Fibroblast of skin of left biceps (primary cell): ENCODE measurements around the gene RGMA.

ENCODE experiments used
- DNase-seq, 2 experiments: peaks; one replicate each; pipeline ENCODE4 v3.0.0-alpha.2; 2013; ENCODE audit warnings: low read depth in 2 of 2

RGMA gene

GRCh38 chr15:93093765-93094164 is 4.8 kb upstream of the RGMA start:
- DNase-seq, result no peak

DNA sequence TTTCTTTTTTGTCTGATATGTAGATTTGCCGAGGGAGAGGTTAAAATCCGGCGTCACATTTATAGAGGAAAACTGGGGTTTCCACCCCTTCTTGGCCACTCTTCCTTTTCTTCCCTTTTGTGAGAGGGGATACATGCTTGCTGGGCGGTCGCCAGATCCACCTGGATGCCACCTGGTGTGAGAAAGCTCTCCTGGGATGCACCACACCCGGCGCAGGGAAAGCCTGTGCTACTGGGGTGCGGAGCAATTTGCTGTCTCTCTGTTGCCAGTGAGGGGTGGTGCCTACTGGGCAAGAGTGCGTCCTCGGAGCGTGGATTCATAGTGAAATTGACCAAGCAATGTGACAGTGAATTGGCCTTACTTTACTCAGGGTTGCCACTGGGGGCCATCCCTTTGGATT is 2.5 kb upstream of the RGMA start:
- no peak for DNase-seq

- DNase-seq, result no peak
Measured at GRCh38 chr15:93089727-93090305, 805 bp upstream of the RGMA start.

DNA sequence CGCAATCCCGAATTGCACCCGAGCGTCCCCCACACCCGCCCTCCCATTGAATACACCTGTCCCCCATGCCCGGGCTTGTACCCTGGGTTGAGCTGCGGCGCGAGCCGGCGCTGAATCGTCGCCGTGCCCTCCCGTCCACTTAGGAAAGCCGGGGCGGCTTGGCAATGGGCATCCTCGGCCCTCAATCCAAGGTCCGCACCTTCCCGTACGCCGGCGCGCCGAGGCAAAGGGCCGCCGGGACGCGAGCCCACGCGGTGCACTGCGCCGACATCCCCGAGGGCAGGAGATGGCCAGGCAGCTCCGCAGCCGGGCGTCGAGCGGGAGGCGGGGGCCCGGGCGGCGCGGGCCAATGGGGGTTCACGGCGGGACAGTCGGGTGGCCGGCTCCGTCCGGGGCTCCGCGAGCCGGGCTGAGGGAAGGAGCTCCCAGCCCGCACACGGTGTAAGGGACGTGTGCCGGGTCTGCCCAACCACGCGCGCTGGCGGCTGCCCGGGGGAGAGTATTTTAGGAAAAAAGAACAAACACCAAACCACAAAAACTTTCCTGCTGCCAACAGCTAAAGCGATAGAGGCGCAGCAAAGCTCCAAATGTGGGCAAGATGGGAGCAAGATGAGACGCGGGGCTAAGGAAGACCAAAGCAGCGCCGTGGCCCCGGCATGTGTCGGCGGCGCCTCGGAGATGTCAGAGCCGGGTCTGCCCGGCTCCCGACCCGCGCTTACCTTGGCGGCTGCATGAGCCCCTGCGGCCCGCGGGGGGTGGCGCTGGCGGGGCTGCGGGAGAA is 621 bp downstream of the RGMA start:
- DNase-seq, result no peak

DNA sequence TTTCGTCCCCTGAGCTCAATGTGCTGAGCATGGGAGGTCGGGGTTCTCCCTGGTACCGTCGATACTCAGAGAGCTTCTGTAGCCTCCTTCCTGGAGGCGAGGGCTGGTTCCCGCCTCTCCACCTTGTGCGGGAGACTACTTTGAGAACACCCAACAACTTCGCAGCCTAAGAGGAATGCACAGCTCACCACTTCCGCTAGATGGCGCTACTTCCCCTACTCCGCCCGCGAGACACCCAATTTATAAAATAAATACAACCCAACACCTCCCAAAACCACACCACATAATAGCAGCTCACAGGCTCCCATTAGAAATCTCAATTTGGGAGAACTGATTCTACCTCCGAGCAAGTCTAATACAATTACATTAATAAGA is 1.2 kb downstream of the RGMA start:
- DNase-seq, result peak in 1 of 2 experiments; percentile 27

GRCh38 chr15:93086791-93087190 is 2.2 kb downstream of the RGMA start:
- no peak for DNase-seq

- DNase-seq, result no peak
Measured at GRCh38 chr15:93085692-93086091, 3.3 kb downstream of the RGMA start.

DNA sequence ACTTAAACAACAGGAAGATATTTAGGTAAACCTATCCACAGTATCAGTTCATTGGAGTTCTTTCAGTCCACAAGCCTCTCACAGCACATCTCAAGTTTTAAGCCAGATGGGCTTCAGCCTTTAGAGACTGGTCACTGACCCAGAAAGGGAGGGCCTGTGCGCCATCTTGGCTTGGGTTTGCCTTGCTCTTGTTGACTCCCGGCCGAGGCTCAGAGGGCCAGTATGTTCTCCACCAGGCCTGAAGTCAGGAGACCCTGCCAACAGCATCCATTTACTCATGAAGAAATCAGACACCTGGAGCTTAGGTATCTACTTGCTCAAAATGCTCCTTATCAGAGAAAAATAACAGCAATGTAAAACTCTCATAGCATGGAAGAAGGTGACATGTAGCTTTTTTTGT is 6.2 kb downstream of the RGMA start:
- DNase-seq, result no peak

DNA sequence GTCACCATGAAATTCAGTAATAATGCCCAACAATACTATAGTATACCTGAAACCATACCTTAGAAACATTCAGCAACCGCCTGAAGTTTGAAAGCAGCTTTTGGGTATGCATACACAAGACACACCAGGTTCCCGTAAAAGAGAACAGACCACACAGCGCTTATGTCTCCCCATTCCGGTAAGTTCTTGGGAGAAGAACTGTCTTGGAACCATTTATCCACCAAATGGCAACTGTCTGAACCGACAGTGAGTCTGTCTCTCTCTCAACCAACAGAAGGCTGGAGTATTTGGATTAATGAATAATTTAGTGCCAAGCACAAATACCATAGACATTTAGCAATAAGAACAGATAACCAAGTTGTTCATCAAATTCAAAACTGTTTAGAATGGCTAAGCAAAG is 7.6 kb downstream of the RGMA start:
- DNase-seq, result no peak

GRCh38 chr15:93080451-93080850 is 8.6 kb downstream of the RGMA start:
- DNase-seq, result no peak

- DNase-seq, result no peak
Measured at GRCh38 chr15:93076875-93077274, 12.1 kb downstream of the RGMA start.

- no peak for DNase-seq
Measured at GRCh38 chr15:93076217-93076616, 12.8 kb downstream of the RGMA start.

DNA sequence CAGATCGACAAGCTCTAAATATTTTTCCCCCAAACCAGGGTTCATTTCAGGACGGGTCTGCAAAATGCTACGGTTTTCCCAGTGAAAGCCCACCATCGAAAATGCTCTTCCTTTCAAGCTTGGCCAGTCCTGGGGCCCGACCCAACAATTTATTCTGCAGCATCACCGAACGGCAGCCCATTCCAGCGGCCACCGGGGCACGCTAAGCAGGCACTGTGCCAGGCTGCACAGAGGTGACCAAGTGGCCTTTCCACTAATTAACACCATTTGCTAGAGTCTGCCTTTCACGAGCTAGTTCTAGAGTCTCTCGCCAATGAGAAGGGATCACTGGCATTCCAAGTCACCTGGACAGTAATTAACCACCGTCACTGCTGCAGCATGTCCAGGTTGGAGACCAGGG is 14.4 kb downstream of the RGMA start:
- no peak for DNase-seq

DNA sequence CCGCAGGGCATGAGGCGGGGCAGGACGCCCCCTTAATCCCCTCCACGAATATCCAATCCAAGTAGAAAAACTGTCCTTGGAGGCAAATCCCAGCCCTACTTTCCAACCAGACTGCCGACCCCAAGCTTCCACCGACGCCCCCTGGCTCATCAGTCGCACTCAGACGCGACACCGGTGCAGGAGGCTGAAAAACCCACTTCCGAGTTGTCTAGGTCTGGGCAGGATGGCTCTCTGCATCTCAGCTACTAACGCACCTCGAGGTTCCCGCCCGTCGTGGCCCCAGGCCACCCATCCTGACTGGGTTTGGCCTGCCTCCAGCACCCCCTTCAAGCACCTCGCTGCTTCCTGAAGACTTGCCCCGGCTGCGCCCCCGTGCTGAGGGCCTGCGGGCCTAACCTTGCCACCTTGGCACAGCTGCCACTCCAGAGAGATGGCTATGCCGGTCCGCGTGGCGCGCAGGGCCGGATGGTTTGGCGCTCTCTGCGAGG is 15.5 kb downstream of the RGMA start:
- no peak for DNase-seq

GRCh38 chr15:93072411-93073394 is 16.3 kb downstream of the RGMA start:
- peak; percentile 43 to 51 for DNase-seq

GRCh38 chr15:93072011-93072410 is 17.0 kb downstream of the RGMA start:
- peak; percentile 72 to 75 for DNase-seq

DNA sequence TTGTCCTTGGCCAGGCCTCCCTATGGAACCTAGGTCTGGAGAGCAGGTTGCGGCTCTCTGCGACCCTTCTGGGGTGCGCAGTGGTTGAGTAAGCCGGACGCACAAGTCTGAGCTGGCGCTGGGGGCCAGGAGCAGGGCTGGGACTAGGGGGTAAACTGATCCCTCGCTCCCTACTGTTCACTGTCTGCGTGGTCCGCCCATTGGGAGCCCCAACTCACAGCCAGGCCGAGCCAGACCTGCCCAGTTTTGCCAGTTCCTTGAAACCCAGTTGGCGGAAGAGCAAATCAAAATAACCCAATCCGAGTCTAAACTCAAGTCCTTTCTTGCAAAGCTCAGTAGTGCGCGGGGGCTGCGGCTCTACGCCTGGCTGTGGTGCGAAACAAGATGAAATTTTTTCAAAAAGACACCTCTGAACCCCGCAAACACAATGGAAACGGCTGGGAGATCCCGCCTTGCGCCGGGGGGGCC is 17.5 kb downstream of the RGMA start:
- no peak for DNase-seq

GRCh38 chr15:93070551-93071296 is 18.3 kb downstream of the RGMA start:
- DNase-seq, result no peak

DNA sequence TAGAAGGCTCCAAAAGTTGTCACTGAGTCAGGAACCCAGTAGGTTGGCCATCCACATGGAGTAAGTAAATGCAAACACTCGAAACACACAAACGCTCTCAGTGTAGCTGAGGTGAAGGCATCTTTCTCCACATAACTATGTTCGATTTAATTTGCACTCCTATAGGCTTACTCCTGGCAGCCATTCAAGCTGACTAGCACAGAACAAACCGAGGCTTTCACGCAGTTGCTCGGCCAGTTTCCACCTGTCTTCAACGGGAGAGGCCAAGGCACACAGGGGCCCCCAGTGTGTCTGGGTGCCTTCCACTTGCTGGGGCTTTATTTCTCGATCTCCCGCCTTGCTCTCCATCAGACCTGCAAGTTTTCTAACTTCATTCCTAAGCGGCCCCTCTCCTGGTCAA is 18.9 kb downstream of the RGMA start:
- DNase-seq, result no peak

DNA sequence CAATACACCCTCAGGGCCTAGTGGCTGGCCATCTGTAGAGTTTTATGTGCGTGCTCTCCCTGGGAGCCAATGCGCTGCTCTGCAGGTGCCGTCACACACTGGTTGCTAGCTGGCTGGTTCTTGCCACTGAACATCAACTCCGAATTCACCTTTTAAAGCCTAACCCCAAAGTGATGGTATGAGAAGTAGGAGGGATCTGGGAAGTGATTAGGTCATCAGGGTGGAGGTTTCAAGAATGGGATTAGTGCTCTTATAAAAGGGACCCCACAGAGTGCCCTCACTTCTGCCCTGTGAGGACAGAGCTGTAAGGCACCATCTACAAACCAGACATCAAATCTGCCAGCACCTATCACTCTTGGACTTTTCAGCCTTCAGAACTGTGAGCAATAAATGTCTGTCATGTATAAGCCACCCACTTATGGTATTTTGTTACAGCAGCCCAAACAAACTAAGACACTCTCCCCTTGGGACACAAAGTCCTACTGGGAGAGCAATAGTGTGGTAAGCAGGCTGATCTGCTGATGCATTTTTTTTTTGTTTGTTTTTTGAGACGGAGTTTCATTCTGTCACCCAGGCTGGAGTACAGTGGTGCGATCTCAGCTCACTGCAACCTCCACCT is 20.3 kb downstream of the RGMA start:
- no peak for DNase-seq

- DNase-seq, result no peak
Measured at GRCh38 chr15:93067649-93068085, 21.3 kb downstream of the RGMA start.
